Measurements from ENCODE around the gene RIC8A. TPM values are rescaled to one million over a fixed set of nuclear protein-coding genes. Genes with fewer than 3 reads are reported as not detected.
"Not testable (repeated sequence)": the region's sequence is repeated elsewhere in the genome, so short reads cannot be mapped to it uniquely, and the experiment has no call there.

The RIC8A gene
- total RNA-seq: 100 to 1,000 TPM; 104 to 108 TPM
- polyA plus RNA-seq (ENCODE audit: insufficient read depth, low read depth, low replicate concordance): 132 TPM
- long read RNA-seq, donor 1, transcript RIC8A-203 (10 exons, 3,703 nt): major isoform, 13 of 44 reads
- long read RNA-seq, donor 1, partial matches to known transcripts: 28 of 44 reads
- long read RNA-seq, donor 1, other reads (novel, unspliced or antisense): 0 of 44 reads
- long read RNA-seq, donor 2, transcript RIC8A-203 (10 exons, 3,703 nt): major isoform, 13 of 42 reads
- long read RNA-seq, donor 2, partial matches to known transcripts: 29 of 42 reads
- long read RNA-seq, donor 2, other reads (novel, unspliced or antisense): 0 of 42 reads

DNA sequence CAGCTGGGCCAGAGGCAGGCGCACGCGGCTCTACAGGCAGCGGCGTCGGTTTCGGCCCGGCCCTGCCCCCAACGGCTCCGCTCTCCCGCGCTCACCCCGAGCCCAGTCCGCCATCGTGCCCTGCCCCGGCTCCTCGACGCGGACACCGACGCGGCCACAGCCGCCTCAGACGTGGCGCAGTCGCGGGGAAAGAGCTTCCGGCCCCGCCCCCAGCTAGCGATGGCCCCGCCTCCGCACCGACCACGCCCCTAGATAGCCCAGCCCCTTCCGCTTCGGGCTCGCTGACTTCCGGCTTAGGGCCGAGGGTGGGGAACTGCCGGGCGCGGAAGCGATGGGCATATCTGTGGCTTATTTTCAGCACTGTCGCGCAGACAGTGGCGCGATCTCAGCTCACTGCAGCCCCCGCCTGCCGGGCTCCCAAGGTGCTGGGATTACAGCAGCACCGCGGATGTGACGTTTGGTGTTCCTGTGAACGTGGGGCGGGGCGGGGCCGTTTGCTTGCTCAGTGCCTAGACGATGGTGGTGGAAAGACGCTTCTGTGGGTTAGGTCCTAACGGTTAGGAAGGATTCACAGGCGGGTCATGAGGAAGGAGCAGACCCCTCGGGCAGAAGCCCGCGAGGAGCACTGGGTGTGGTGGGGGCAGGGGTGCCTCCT, at the start of gene RIC8A, which contains the start of gene BET1L:
Gene RIC8A, plus strand, starts transcription at position 501 of the 655 bp plus-strand sequence. CDS start 1,147 bp downstream, outside the sequence.
Gene BET1L, minus strand, starts transcription at position 192 of the 655 bp plus-strand sequence. Its CDS starts 78 bp downstream, at position 114.
- Histone ChIP-seq H3K9me3 (no peaks in the 10 kb centered on the region), H3K36me3 (ENCODE audit: low read depth, missing control alignments) (no peaks in the 10 kb centered on the region), H3K27ac (peak within 1 kb of the TSS; percentile 90 to 96), H3K27me3 (no peaks in the 10 kb centered on the region), H3K4me1 (peaks cover 24% of the 10 kb centered on the region), H3K4me3 (peak within 1 kb of the TSS; percentile 91 to 96)
- WGBS, 2 donors: 0% methylated on average over 2 to 52 of the region's 63 CpGs
- peak; percentile 96 for DNase-seq
- intact Hi-C loops (cut with DNase I; ENCODE audit: low total_unique reads): no loop called here
- peak; percentile 76 for TF ChIP-seq POLR2A (IDR thresholded peaks at IDR 0.05)
- TF ChIP-seq, protein P1, sequence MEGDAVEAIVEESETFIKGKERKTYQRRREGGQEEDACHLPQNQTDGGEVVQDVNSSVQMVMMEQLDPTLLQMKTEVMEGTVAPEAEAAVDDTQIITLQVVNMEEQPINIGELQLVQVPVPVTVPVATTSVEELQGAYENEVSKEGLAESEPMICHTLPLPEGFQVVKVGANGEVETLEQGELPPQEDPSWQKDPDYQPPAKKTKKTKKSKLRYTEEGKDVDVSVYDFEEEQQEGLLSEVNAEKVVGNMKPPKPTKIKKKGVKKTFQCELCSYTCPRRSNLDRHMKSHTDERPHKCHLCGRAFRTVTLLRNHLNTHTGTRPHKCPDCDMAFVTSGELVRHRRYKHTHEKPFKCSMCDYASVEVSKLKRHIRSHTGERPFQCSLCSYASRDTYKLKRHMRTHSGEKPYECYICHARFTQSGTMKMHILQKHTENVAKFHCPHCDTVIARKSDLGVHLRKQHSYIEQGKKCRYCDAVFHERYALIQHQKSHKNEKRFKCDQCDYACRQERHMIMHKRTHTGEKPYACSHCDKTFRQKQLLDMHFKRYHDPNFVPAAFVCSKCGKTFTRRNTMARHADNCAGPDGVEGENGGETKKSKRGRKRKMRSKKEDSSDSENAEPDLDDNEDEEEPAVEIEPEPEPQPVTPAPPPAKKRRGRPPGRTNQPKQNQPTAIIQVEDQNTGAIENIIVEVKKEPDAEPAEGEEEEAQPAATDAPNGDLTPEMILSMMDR (IDR thresholded peaks at IDR 0.05): peak in 1 of 3 experiments; percentile 32

DNA sequence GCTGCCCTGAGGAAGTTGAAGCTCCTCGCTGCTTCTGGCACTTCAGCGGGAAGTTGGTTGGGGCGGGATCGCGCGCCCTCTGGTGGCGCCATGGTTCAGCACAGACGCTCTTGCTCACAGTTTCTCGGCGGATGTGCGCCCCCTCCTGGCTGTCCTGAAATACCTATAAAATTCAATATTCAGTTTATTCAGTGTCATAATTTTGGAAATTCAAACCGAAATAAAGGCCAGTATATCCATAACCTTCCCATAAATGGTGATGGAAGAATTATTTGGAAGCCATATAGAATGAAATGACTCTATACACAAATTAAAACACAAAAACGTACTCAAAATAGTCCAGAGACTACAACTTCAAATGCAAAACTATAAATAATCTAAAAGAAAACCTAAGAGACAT, 27.3 kb upstream of the RIC8A start:
- H3K9me3 ChIP-seq; H3K36me3 ChIP-seq (ENCODE audit: low read depth, missing control alignments); intact Hi-C loops (cut with DNase I; ENCODE audit: low total_unique reads); H3K4me1 ChIP-seq; H3K27me3 ChIP-seq; H3K4me3 ChIP-seq; H3K27ac ChIP-seq; DNase-seq: not testable (repeated sequence)
- TF ChIP-seq, protein P1 (IDR thresholded peaks at IDR 0.05): peak in 1 of 3 experiments; percentile 23
- WGBS, 2 donors: 0% methylated on average over 1 to 2 of the region's 13 CpGs

DNA sequence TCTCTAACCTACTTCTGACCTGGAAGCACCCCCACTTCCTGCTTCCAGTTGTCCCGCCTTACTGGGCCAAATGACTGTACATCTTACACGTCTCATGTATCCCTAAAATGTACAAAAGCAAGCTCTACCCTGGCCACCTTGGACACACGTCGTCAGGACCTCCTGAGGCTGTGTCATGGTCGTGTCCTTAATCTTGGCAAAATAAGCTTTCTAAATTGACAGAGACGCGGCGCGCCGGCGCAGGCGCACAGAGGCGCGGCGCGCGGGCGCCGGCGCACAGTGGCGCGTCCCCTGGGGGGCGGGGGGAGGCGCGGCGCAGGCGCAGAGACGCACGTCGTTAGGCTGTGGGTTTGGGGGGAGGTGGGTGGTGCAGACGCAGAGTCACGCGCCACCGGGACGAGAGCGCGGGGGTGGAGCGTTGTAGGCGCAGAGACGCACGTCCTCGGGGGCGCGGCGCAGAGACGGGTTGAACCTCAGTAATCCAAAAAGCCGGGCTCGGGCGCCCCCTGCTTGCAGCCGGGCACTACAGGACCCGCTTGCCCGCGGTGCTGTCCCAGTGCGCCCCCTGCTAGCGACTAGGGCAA, 18.2 kb upstream of the RIC8A start:
- TF ChIP-seq, protein P1 (IDR thresholded peaks at IDR 0.05): peak in 2 of 3 experiments; percentile 11 to 18
- intact Hi-C loops (cut with DNase I; ENCODE audit: low total_unique reads); H3K4me3 ChIP-seq; H3K27ac ChIP-seq; H3K27me3 ChIP-seq; H3K9me3 ChIP-seq; H3K4me1 ChIP-seq; H3K36me3 ChIP-seq (ENCODE audit: low read depth, missing control alignments): not testable (repeated sequence)
- WGBS, 2 donors: 67 to 70% methylated on average over 28 to 53 of the region's 55 CpGs
- peak; percentile 84 for DNase-seq

DNA sequence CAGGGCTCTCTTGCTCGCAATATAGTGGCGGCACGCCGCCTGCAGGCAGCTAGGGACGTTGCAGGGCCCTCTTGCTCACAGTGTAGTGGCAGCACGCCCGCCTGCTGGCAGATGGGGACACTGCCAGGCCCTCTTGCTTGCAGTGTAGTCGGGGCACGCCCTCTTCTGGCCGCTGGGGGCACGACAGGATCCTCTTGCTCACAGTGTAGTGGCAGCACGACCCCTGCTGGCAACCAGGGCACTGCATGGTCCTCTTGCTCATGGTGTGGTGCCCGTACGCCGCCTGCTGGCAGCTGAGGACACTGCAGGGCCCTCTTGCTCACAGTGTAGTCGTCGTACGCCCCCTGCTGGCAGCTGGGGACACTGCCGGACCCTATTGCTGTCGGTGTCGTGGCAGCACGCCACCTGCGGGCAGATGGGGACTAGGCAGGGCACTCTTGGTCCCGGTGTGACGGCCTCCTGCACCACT, 17.6 kb upstream of the RIC8A start:
- 28% methylated on average over 9 of the region's 25 CpGs; no CpG with 5 or more reads in 1 of the 2 donors for WGBS, 2 donors
- H3K36me3 ChIP-seq (ENCODE audit: low read depth, missing control alignments); H3K4me3 ChIP-seq; H3K27me3 ChIP-seq; H3K27ac ChIP-seq; H3K9me3 ChIP-seq; H3K4me1 ChIP-seq; intact Hi-C loops (cut with DNase I; ENCODE audit: low total_unique reads): not testable (repeated sequence)
- TF ChIP-seq, protein P1 (IDR thresholded peaks at IDR 0.05): peak in 1 of 3 experiments; percentile 60
- DNase-seq: peak; percentile 84

DNA sequence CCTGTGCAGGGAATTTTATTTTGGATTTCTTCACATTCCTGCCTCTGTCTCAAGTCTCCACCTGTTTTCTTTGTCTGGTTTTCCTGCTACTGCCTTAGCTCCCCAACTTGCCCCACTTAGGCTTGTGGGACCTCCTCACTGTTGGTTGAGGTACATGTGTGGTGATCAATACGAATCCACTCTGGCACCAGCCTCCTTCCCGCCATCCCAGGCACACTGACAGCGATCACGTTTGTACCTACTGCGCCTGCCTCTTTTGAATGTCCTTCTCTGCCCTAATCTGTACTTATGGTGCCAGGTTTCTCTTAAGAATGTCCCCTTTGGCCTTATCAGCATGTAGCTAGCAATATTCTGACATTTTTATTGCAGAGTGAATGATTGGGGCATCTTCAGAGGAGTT, 17.0 kb upstream of the RIC8A start:
- H3K27ac ChIP-seq; H3K27me3 ChIP-seq; H3K4me3 ChIP-seq; H3K4me1 ChIP-seq; H3K9me3 ChIP-seq; intact Hi-C loops (cut with DNase I; ENCODE audit: low total_unique reads); H3K36me3 ChIP-seq (ENCODE audit: low read depth, missing control alignments): not testable (repeated sequence)
- DNase-seq: peak; percentile 14
- WGBS, 2 donors: 69 to 71% methylated on average over 5 of the region's 5 CpGs
